Measurements from ENCODE around the gene TCEA2. TPM values are rescaled to one million over a fixed set of nuclear protein-coding genes. Genes with fewer than 3 reads are reported as not detected.

TCEA2 gene
- total and polyA plus RNA-seq, 2 donors, result 24.6 to 53.2 TPM

- peaks cover 51 to 54% of the 10 kb centered on the region in 2 donors for H3K36me3 ChIP-seq (ENCODE audit: control insufficient read depth in 2 of 2, insufficient read depth in 2 of 2, low read length in 1 of 2)
- H3K9me3 ChIP-seq (ENCODE audit: control insufficient read depth in 2 of 2, insufficient read depth in 1 of 2, low read length in 1 of 2), result no peaks in the 10 kb centered on the region
- H3K27me3 ChIP-seq (ENCODE audit: control insufficient read depth in 2 of 2, insufficient read depth in 1 of 2, low read length in 1 of 2), result peaks cover 11 to 26% of the 10 kb centered on the region in 2 donors
- H3K4me1 ChIP-seq (ENCODE audit: control insufficient read depth in 2 of 2, insufficient read depth in 2 of 2, low read length in 2 of 2), result peaks cover 0 to 42% of the 10 kb centered on the region in 2 donors
- WGBS, result 96% methylated on average over 11 of the region's 11 CpGs
- peak overlapping the region in 1 of 2 donors; percentile 33 for H3K27ac ChIP-seq (ENCODE audit: low read depth in 1 of 2, low read length in 1 of 2)
- no peak for DNase-seq (ENCODE audit: low read depth in 6 of 9, low spot score in 9 of 9)
- H3K4me3 ChIP-seq (ENCODE audit: low read length in 2 of 2), result no peak overlapping the region
Observed at GRCh38 chr20:64033981-64034493, 29.0 kb upstream of the TCEA2 start.

DNA sequence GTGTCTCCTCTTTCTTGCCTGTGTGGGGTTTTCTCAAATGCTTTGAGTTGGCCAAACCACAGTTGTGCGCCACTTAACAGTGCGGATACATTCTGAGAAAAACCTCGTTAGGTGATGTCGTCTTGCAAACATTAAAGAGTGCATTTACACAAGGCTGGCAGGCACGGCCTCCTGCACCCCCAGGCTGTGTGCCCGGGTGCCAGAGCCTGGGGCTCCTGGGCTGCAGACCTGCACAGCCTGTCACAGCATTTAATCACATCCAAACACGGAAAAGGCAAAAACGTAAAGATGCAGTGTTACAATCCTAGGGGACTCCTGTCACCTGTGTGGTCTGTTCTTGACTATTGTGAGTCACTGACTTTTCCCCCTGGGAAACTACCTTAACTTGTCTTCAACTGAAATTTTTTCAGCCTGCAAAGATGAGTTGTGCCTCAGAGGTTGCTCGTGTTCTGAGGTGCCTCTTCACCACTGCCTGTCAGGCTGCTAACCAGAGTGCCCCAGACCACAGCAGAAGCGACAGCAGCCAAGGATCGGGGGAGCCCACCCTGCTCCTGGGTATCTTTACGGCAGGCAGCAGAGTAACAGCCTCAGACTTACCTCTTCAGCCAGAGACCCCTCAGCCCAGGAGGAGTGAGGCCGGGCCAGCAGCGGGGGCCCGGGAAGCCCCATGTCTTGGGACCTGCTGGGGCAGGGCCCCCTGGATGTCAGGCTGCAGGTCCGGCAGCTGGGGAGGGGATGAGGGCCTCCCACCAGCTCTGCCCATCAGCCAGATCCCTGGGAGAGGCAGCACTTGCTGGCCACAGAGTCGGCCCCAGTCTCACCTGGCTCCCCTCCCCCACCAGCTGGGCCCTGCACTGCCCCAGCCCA is 27.7 kb upstream of the TCEA2 start:
- peak overlapping the region in 1 of 2 donors; percentile 55 for H3K27ac ChIP-seq (ENCODE audit: low read depth in 1 of 2, low read length in 1 of 2)
- WGBS, result 78% methylated on average over 17 of the region's 17 CpGs
- no peak overlapping the region for H3K4me3 ChIP-seq (ENCODE audit: low read length in 2 of 2)
- H3K36me3 ChIP-seq (ENCODE audit: control insufficient read depth in 2 of 2, insufficient read depth in 2 of 2, low read length in 1 of 2), result peaks cover 39 to 41% of the 10 kb centered on the region in 2 donors
- peaks cover 11 to 39% of the 10 kb centered on the region in 2 donors for H3K27me3 ChIP-seq (ENCODE audit: control insufficient read depth in 2 of 2, insufficient read depth in 1 of 2, low read length in 1 of 2)
- no peak for DNase-seq (ENCODE audit: low read depth in 6 of 9, low spot score in 9 of 9)
- peaks cover 0 to 8% of the 10 kb centered on the region in 2 donors for H3K9me3 ChIP-seq (ENCODE audit: control insufficient read depth in 2 of 2, insufficient read depth in 1 of 2, low read length in 1 of 2)
- peaks cover 10 to 54% of the 10 kb centered on the region in 2 donors for H3K4me1 ChIP-seq (ENCODE audit: control insufficient read depth in 2 of 2, insufficient read depth in 2 of 2, low read length in 2 of 2)

- WGBS, result 96% methylated on average over 10 of the region's 10 CpGs
- Histone ChIP-seq H3K4me1 (ENCODE audit: control insufficient read depth in 2 of 2, insufficient read depth in 2 of 2, low read length in 2 of 2) (peaks cover 16 to 61% of the 10 kb centered on the region in 2 donors), H3K27me3 (ENCODE audit: control insufficient read depth in 2 of 2, insufficient read depth in 1 of 2, low read length in 1 of 2) (peaks cover 11 to 45% of the 10 kb centered on the region in 2 donors), H3K27ac (ENCODE audit: low read depth in 1 of 2, low read length in 1 of 2) (peak within 1 kb of the TSS in 1 of 2 donors; percentile 55), H3K4me3 (ENCODE audit: low read length in 2 of 2) (no peak within 1 kb of the TSS), H3K9me3 (ENCODE audit: control insufficient read depth in 2 of 2, insufficient read depth in 1 of 2, low read length in 1 of 2) (peaks cover 0 to 8% of the 10 kb centered on the region in 2 donors), H3K36me3 (ENCODE audit: control insufficient read depth in 2 of 2, insufficient read depth in 2 of 2, low read length in 1 of 2) (peaks cover 34 to 35% of the 10 kb centered on the region in 2 donors)
- no peak for DNase-seq (ENCODE audit: low read depth in 6 of 9, low spot score in 9 of 9)
Observed at GRCh38 chr20:64035933-64036345, 27.1 kb upstream of the TCEA2 start, which contains the start of gene C20orf204. Gene C20orf204, plus strand, starts transcription at chr20:64036182. Its CDS starts 142 bp downstream, at chr20:64036324.

DNA sequence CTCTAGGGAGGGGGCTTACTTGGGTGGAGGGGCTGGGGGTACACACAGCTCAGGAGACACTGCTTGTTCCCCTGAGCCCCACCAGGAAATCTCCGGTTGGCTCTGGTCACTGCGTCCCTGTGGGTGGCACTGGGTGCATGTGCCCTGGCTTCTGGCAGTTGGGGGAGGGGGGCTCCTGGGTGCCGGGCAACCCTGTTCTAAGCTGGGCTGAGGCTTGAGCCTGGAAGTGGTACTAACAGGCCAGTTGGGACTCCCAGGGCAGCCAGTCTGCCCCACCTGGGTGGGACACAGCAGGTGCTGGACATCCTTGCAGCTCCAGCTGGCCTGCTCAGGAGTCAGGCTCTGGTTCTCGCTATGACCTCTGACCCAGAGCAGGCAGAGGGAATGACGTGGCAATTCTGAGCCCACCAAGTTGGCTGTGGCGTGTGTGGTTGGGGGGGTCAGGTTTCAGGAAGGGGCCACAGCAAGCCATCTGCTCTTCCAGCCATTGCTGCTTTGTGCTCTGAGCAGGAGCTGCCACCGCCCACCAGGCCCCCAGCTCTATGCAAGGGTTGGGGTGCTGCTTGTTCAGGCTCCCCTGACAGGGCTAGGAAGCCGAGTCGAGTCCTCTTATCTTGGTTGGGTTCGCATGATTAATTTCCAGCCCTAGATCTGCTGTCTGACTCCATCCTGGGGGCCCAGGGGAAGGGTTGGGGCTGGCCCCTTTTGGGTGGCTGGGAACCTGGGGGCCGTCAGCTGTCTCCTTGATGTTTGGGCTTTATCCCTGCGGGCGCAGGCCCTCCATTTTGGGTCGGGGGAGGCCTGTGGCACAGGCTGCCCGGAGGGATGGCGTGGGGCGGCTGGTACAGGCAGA is 26.4 kb upstream of the TCEA2 start:
- Histone ChIP-seq H3K27ac (ENCODE audit: low read depth in 1 of 2, low read length in 1 of 2) (peak overlapping the region in 1 of 2 donors; percentile 51), H3K4me3 (ENCODE audit: low read length in 2 of 2) (no peak overlapping the region), H3K9me3 (ENCODE audit: control insufficient read depth in 2 of 2, insufficient read depth in 1 of 2, low read length in 1 of 2) (peaks cover 0 to 8% of the 10 kb centered on the region in 2 donors), H3K4me1 (ENCODE audit: control insufficient read depth in 2 of 2, insufficient read depth in 2 of 2, low read length in 2 of 2) (peaks cover 21 to 67% of the 10 kb centered on the region in 2 donors), H3K36me3 (ENCODE audit: control insufficient read depth in 2 of 2, insufficient read depth in 2 of 2, low read length in 1 of 2) (peaks cover 29 to 30% of the 10 kb centered on the region in 2 donors), H3K27me3 (ENCODE audit: control insufficient read depth in 2 of 2, insufficient read depth in 1 of 2, low read length in 1 of 2) (peaks cover 11 to 51% of the 10 kb centered on the region in 2 donors)
- no peak for DNase-seq (ENCODE audit: low read depth in 6 of 9, low spot score in 9 of 9)
- WGBS, result 74% methylated on average over 17 of the region's 17 CpGs

DNA sequence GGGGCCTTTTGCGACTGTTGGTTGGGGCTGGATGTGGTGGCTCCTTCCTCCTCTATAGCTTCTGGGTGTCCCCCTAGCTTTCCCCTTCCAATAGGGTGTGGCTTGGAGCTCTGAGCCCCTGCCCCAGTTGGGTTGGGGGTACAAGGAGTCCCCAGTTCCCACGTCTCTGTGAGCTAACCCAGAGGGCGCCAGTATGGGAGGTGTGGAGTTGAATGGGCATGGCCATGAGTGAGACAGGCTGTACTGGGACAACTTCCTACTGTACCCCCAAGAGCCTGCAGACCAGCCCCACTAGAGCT is 25.9 kb upstream of the TCEA2 start:
- H3K4me1 ChIP-seq (ENCODE audit: control insufficient read depth in 2 of 2, insufficient read depth in 2 of 2, low read length in 2 of 2), result peaks cover 27 to 73% of the 10 kb centered on the region in 2 donors
- H3K9me3 ChIP-seq (ENCODE audit: control insufficient read depth in 2 of 2, insufficient read depth in 1 of 2, low read length in 1 of 2), result peaks cover 0 to 8% of the 10 kb centered on the region in 2 donors
- no peak overlapping the region for H3K27ac ChIP-seq (ENCODE audit: low read depth in 1 of 2, low read length in 1 of 2)
- H3K36me3 ChIP-seq (ENCODE audit: control insufficient read depth in 2 of 2, insufficient read depth in 2 of 2, low read length in 1 of 2), result peaks cover 23 to 24% of the 10 kb centered on the region in 2 donors
- H3K27me3 ChIP-seq (ENCODE audit: control insufficient read depth in 2 of 2, insufficient read depth in 1 of 2, low read length in 1 of 2), result peaks cover 11 to 54% of the 10 kb centered on the region in 2 donors
- 85% methylated on average over 3 of the region's 3 CpGs for WGBS
- H3K4me3 ChIP-seq (ENCODE audit: low read length in 2 of 2), result no peak overlapping the region
- no peak for DNase-seq (ENCODE audit: low read depth in 6 of 9, low spot score in 9 of 9)

DNA sequence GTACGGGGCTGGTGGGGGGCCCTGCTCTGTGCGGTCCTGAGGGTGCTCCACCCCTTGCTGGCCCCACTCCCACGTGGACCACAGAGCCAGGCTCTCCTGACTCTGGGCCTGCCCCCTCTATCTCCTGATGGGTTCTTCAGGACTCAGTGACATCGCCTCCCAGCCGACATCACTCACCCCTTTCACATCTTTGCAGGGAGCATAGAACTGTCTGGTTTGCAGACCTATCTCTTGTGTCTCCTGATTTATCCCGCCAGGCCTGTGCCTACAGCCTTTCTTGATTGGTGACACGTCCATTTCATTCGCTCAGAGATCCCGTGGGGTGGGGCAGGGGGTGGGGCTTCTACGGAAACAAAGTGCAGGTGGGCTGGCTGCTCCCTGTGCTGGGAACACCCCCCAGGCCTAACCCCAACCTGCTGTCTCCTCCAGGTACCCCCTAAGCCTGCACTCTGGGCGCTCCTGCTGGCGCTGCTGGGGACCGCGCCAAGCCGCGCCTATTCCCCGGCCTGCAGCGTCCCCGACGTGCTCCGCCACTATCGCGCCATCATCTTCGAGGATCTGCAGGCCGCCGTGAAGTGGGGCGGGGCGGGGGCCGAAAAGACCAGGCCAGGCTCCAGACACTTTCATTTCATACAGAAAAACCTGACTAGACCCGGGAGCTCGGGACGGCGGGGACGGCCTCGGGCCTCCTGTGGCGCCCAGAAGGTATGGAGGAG is 25.3 kb upstream of the TCEA2 start:
- peak in 1 of 9 donors; percentile 45 for DNase-seq (ENCODE audit: low read depth in 6 of 9, low spot score in 9 of 9)
- H3K9me3 ChIP-seq (ENCODE audit: control insufficient read depth in 2 of 2, insufficient read depth in 1 of 2, low read length in 1 of 2), result peaks cover 0 to 8% of the 10 kb centered on the region in 2 donors
- no peak overlapping the region for H3K27ac ChIP-seq (ENCODE audit: low read depth in 1 of 2, low read length in 1 of 2)
- WGBS, result 18% methylated on average over 36 of the region's 36 CpGs
- peaks cover 11 to 54% of the 10 kb centered on the region in 2 donors for H3K27me3 ChIP-seq (ENCODE audit: control insufficient read depth in 2 of 2, insufficient read depth in 1 of 2, low read length in 1 of 2)
- H3K4me1 ChIP-seq (ENCODE audit: control insufficient read depth in 2 of 2, insufficient read depth in 2 of 2, low read length in 2 of 2), result peaks cover 28 to 76% of the 10 kb centered on the region in 2 donors
- H3K36me3 ChIP-seq (ENCODE audit: control insufficient read depth in 2 of 2, insufficient read depth in 2 of 2, low read length in 1 of 2), result peaks cover 18 to 19% of the 10 kb centered on the region in 2 donors
- peak overlapping the region; percentile 24 to 58 for H3K4me3 ChIP-seq (ENCODE audit: low read length in 2 of 2)

- H3K27ac ChIP-seq (ENCODE audit: low read depth in 1 of 2, low read length in 1 of 2), result no peak overlapping the region
- H3K4me3 ChIP-seq (ENCODE audit: low read length in 2 of 2), result peak overlapping the region; percentile 24 to 58
- H3K9me3 ChIP-seq (ENCODE audit: control insufficient read depth in 2 of 2, insufficient read depth in 1 of 2, low read length in 1 of 2), result peaks cover 0 to 8% of the 10 kb centered on the region in 2 donors
- peaks cover 11 to 54% of the 10 kb centered on the region in 2 donors for H3K27me3 ChIP-seq (ENCODE audit: control insufficient read depth in 2 of 2, insufficient read depth in 1 of 2, low read length in 1 of 2)
- 3% methylated on average over 30 of the region's 30 CpGs for WGBS
- H3K36me3 ChIP-seq (ENCODE audit: control insufficient read depth in 2 of 2, insufficient read depth in 2 of 2, low read length in 1 of 2), result peaks cover 13 to 17% of the 10 kb centered on the region in 2 donors
- peaks cover 28 to 77% of the 10 kb centered on the region in 2 donors for H3K4me1 ChIP-seq (ENCODE audit: control insufficient read depth in 2 of 2, insufficient read depth in 2 of 2, low read length in 2 of 2)
- no peak for DNase-seq (ENCODE audit: low read depth in 6 of 9, low spot score in 9 of 9)
Observed at GRCh38 chr20:64038224-64038564, 24.8 kb upstream of the TCEA2 start.

DNA sequence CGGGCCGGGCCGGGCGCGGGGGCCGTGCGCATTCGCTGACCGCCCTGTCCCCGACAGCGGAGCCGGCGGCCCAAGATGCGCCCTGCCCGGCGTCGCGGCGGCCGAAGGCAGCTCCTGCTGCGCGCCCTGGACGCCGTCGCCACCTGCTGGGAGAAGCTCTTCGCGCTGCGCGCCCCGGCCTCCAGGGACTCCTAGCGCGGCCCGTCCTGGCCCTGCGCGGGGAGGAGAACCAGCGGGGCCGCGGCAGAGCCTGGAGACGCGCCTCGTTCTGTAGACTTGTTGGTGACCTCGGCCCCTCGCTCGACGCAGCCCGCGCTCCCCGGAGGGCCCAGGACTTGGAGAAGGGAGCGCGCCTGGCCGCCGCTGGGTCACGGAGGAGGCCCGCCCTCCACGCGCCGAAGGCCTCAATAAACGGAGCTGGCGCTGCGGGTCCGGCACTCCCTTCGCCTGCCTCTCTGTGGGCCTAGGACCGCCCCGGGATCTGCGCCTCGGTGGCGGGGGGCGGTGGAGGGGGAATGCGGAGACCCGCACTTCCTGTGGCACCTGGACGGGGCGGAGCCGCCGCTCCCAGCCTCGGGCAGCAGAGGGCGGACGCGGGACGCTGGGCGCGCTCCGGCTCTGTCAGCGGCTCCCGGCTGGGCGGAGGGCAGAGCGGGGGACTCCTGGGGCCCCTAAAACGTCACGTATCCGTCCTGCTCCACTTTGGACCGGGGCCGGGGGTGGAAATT is 24.3 kb upstream of the TCEA2 start:
- Histone ChIP-seq H3K27me3 (ENCODE audit: control insufficient read depth in 2 of 2, insufficient read depth in 1 of 2, low read length in 1 of 2) (peaks cover 11 to 54% of the 10 kb centered on the region in 2 donors), H3K36me3 (ENCODE audit: control insufficient read depth in 2 of 2, insufficient read depth in 2 of 2, low read length in 1 of 2) (peaks cover 10 to 14% of the 10 kb centered on the region in 2 donors), H3K4me3 (ENCODE audit: low read length in 2 of 2) (peak overlapping the region; percentile 55 to 58), H3K4me1 (ENCODE audit: control insufficient read depth in 2 of 2, insufficient read depth in 2 of 2, low read length in 2 of 2) (peaks cover 28 to 79% of the 10 kb centered on the region in 2 donors), H3K27ac (ENCODE audit: low read depth in 1 of 2, low read length in 1 of 2) (peak overlapping the region; percentile 37 to 76), H3K9me3 (ENCODE audit: control insufficient read depth in 2 of 2, insufficient read depth in 1 of 2, low read length in 1 of 2) (peaks cover 0 to 8% of the 10 kb centered on the region in 2 donors)
- peak in 8 of 9 donors; percentile 58 to 91 (median 72) for DNase-seq (ENCODE audit: low read depth in 6 of 9, low spot score in 9 of 9)
- WGBS, result under 1% methylated on average over 91 of the region's 91 CpGs

All from thymus (tissue), 11 donors.